Measurements from ENCODE around the gene RFPL2.

DNA sequence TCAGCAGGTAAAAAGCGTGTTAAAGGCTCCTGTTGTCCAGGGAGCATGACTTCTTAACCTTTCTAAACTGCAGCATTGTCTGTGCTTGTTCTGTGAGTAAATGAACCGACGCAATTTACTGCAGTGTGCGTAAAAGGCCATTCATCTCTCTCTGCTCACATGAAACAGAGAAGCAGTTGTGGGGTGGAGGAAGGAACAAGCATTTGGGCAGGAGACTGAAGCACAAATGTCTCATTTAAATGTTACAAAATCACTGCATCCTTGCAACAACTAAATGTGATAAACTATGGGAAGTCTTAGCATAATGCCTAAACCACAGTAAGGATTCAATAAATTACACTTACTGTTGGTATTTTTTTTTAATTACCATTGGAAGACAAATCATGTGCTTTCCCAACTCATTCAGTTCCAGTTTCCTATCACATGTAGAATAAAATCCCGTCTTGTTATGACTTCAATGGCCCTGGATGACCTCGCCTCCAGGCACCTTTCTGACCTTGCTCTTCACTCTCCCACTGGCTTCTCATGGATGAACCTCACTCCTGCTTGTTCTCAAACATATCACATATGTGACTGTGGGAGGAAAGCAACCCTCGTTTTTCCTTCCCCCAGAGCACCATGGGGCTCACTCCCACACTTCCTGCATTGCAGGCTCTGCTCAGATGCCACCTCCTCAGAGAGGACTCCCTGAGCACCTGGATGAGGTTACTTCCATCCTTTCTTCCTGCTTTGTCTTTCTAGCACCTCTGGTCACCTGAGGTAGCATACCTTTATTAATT is 21.6 kb upstream of the RFPL2 start:
- TF ChIP-seq, protein P1, sequence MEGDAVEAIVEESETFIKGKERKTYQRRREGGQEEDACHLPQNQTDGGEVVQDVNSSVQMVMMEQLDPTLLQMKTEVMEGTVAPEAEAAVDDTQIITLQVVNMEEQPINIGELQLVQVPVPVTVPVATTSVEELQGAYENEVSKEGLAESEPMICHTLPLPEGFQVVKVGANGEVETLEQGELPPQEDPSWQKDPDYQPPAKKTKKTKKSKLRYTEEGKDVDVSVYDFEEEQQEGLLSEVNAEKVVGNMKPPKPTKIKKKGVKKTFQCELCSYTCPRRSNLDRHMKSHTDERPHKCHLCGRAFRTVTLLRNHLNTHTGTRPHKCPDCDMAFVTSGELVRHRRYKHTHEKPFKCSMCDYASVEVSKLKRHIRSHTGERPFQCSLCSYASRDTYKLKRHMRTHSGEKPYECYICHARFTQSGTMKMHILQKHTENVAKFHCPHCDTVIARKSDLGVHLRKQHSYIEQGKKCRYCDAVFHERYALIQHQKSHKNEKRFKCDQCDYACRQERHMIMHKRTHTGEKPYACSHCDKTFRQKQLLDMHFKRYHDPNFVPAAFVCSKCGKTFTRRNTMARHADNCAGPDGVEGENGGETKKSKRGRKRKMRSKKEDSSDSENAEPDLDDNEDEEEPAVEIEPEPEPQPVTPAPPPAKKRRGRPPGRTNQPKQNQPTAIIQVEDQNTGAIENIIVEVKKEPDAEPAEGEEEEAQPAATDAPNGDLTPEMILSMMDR (IDR thresholded peaks at IDR 0.05) = no peak
- no peak for TF ChIP-seq POLR2A (IDR thresholded peaks at IDR 0.05)
